GM12872 (cell line): Measurements from ENCODE around the gene HACE1.

Experiments
- TF ChIP-seq, protein P1 (sequence below): IDR thresholded peaks from 3 replicates; pipeline ENCODE4 v1.5.1; 2011; ENCODE audit warnings: low read depth, mild to moderate bottlenecking, low read length, moderate library complexity; ENCODE audit not compliant: insufficient read depth

Gene HACE1

DNA sequence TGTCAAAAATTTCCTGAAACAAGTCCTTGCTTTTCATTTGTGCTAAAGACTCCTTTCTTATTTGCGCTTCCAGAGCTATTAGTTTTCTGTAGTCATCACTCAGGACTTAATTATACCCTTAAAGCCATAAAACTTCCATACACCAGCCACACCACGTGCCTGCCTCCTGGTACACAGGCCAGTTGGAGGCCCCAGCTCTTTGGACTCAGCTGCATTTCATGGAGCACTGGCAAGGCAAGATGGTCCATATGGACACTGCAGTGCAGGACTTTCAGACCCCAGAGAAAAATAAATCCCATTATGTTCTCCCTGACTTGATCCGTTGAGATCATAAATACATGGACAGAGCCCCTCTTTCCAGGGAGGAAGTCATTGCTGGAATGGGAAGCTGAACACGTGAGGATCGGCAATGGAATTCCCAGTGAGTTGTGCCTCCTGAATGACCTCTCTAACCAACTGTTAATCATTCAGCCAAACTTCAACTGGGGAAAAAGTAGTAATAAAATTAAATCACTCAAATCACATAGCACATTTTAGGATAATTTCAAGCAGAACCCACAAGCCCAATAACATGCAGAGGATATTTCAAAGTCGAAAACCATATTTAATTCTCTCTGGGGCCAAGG lies 173.1 kb downstream of the HACE1 start:
- TF ChIP-seq, protein P1, sequence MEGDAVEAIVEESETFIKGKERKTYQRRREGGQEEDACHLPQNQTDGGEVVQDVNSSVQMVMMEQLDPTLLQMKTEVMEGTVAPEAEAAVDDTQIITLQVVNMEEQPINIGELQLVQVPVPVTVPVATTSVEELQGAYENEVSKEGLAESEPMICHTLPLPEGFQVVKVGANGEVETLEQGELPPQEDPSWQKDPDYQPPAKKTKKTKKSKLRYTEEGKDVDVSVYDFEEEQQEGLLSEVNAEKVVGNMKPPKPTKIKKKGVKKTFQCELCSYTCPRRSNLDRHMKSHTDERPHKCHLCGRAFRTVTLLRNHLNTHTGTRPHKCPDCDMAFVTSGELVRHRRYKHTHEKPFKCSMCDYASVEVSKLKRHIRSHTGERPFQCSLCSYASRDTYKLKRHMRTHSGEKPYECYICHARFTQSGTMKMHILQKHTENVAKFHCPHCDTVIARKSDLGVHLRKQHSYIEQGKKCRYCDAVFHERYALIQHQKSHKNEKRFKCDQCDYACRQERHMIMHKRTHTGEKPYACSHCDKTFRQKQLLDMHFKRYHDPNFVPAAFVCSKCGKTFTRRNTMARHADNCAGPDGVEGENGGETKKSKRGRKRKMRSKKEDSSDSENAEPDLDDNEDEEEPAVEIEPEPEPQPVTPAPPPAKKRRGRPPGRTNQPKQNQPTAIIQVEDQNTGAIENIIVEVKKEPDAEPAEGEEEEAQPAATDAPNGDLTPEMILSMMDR, result no peak

DNA sequence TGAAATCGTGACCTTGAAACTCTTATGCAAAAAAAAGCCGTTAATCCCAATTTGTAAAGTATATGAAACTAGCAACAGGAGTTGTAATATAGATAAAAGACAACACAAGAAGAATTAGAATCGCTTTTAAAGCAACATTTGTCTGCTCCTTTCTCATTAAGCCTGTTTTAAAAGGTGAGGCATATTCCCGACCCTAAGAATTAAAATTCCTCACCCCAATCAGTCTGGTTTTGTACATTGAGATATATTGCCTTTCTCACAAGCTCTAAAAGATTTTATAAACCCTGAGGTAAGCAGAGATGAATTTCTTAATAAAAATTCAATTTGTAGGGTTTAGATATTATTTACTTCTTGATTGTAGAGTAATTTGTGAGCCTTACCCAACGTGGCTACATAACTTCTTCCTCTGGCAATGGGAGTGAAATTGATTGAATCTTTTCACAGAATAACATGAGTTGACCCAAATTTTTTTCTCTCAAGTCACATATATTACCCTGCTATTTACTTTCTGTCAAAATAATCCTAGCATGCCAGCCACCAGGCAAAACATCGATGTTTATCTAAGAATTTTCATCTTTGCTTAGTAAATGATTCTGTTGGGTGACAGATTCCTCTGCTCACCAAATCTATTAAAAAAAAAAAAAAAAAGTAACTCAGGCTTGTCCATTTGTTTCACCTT lies 173.7 kb downstream of the HACE1 start:
- TF ChIP-seq, protein P1, result no peak

DNA sequence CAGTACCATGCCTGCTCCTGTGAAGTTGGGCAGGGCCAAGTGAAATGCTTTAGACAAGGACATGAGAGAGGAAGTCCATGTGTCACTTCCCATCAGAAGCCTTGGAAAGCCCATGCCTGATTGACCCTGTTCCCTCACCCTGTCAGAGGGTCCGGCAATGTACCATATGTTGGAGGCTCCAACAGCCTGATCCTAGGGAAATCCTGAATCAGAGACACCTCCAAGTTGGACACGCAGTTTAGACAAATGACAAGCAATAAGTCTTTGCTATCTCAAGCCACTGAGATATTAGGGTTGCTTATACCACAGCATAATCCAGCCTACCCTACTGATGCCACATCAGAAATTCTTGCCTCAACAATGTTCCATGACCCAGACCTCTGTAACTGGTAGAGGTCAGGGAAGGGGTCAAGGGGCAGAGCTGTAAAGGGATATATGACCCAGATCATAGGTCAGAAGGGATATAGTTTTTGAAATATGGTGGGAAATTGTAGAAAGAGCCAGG lies 174.8 kb downstream of the HACE1 start:
- TF ChIP-seq, protein P1, result no peak

DNA sequence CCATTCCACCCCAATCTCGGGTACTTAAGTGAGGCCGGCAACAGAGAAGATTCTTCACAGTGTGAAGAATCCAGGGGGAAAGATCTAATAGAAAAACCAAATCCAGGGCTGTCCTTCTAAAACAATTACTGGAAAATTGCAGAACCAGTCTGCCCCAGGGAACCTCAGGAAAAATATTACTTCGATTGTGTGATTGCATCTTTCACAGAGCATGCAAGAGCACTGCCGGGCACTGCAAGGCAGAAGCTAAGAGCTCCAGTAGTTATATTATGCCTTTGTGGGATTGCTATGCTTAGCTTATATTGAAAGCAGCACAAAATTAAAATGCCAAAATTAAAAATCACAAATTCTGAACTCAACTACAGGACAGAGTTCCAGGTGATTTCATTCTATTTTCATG lies 175.9 kb downstream of the HACE1 start:
- TF ChIP-seq, protein P1, result no peak

DNA sequence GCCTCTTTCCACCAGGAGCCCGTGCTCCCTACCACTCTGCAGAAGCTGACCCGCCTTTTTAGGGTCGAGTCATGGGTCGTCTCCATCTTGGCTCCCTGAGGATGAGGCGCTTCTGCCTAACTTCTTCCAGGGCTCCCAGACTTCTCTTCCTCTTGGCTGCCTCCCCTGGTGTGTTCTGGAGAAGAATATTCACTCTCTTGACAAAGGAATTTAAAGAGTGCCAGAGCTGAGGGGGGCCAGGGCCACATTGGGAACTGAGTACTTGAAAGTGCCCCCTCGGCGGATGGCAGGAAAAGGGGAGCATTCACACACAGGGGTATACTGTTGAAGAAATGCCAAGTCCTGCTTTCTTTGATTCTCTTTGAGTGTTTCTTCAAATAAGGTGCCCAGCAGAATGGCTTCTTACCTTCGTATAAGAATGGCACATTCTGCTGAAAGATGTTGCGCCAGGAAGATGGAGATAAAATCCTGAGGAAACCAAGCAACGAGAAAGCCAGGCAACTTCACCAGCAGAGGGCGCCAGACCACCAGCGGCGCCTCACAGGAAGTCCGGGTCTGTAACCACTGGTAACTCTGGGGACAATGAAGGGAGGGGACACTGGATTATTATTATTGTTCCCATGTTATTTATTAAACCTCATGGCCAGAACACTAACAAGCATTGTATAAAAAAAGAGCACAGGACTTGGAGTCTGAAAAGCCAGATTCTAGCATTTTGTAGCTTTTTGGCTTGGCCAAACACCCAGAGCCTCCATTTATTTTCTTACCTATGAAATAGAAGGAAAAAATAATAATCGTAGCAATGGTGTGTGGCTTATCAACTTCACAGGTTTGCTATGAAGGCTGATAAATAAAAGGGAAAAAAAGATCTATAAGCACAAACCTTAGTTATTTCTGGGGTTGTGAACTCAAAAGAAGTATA lies 176.7 kb downstream of the HACE1 start:
- TF ChIP-seq, protein P1, result peak; percentile 85

DNA sequence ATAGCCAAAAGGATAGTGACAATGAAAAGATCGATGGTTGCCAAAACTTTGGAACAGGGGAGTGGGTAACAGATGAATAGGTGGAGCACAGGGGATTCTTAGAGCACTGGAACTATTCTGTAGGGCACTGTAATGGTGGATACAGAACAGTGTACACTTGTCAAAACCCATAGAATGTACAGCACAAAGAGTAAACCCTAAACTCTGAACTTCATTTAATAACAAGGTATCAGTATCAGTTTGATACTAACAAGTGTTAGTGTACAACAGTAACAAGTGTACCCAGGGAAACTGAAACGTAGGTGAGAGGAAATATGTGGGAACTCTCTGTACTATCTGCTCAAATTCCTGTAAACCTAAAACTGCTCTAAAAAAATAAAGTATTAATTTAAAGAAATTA lies 179.2 kb downstream of the HACE1 start:
- TF ChIP-seq, protein P1, result no peak

DNA sequence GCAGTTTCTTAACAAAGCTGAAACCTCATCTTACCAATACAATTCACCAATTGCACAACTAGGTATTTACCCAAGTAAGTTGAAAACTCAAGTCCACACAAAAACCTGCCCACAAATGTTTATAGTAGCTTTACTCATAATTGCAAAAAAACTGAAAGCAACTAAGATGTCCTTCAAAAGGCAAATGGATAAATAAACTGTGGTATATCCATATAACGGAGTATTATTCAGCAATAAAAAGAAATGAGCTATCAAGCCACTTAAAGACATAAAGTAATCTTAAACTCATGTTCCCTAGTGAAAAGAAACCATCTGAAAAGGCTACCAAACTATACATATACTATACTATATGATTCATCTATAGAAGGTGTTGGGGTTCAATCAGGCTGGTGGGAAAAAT lies 179.7 kb downstream of the HACE1 start:
- TF ChIP-seq, protein P1, result no peak
